GM23338 (cell line): Measurements from ENCODE around the gene TAP1. TPM values are rescaled to one million over a fixed set of nuclear protein-coding genes. Genes with fewer than 3 reads are reported as not detected.

Source experiments
- ATAC-seq: fragments of 200-7000 bp; cut with Tn5 transposase; 3 replicates; pipeline ENCODE4 v1.9.1; 2020
- DNase-seq: peaks from one replicate; pipeline ENCODE4 v3.0.0-alpha.2; 2015; ENCODE audit warnings: low spot score
- H2AFZ ChIP-seq: fragments of 200-600 bp; sonication (generic); 2 replicates; pipeline ENCODE4 v1.8.0; 2016; ENCODE audit warnings: antibody characterized with exemption, mild to moderate bottlenecking, moderate library complexity
- H3F3A ChIP-seq: fragments of 200-600 bp; sonication (generic); replicated peaks from 2 replicates; pipeline ENCODE4 v1.8.0; 2017; ENCODE audit warnings: antibody characterized with exemption, mixed run types, low read depth
- H3K27ac ChIP-seq: fragments of 200-600 bp; sonication (generic); 2 replicates; pipeline ENCODE4 v1.6.1; 2016; ENCODE audit warnings: low read depth
- H3K27me3 ChIP-seq: fragments of 200-600 bp; sonication (generic); 2 replicates; pipeline ENCODE4 v1.8.0; 2016; ENCODE audit warnings: mild to moderate bottlenecking, mixed run types, moderate library complexity; ENCODE audit not compliant: insufficient read depth
- H3K36me3 ChIP-seq: fragments of 200-600 bp; sonication (generic); 2 replicates; pipeline ENCODE4 v1.8.0; 2016; ENCODE audit warnings: mild to moderate bottlenecking; ENCODE audit not compliant: insufficient read depth
- H3K4me1 ChIP-seq: fragments of 200-600 bp; sonication (generic); 2 replicates; pipeline ENCODE4 v1.8.0; 2016; ENCODE audit warnings: mild to moderate bottlenecking, moderate library complexity; ENCODE audit not compliant: insufficient read depth
- H3K4me2 ChIP-seq: fragments of 200-600 bp; sonication (generic); 2 replicates; pipeline ENCODE4 v1.7.1; 2017; ENCODE audit warnings: mixed run types
- H3K4me3 ChIP-seq: fragments of 200-600 bp; sonication (generic); 2 replicates; pipeline ENCODE4 v1.6.1; 2016; ENCODE audit warnings: mixed run types
- H3K79me2 ChIP-seq: fragments of 200-600 bp; sonication (generic); replicated peaks from 2 replicates; pipeline ENCODE4 v1.8.0; 2017; ENCODE audit warnings: mild to moderate bottlenecking; ENCODE audit not compliant: insufficient read depth
- H3K9me2 ChIP-seq: fragments of 200-600 bp; sonication (generic); 2 replicates; pipeline ENCODE4 v1.8.0; 2017; ENCODE audit not compliant: insufficient read depth
- H4K20me1 ChIP-seq: fragments of 200-600 bp; sonication (generic); replicated peaks from 2 replicates; pipeline ENCODE4 v1.8.0; 2017; ENCODE audit warnings: mild to moderate bottlenecking; ENCODE audit not compliant: insufficient read depth
- H3K27ac Mint-ChIP-seq: 2 replicates; pipeline ENCODE4 v1.8.0; 2020; ENCODE audit warnings: inconsistent platforms, mild to moderate bottlenecking, moderate library complexity, mixed read lengths
- H3K27me3 Mint-ChIP-seq: 3 replicates; pipeline ENCODE4 v1.8.0; 2022; ENCODE audit warnings: low read depth, mild to moderate bottlenecking, moderate library complexity, mixed read lengths, inconsistent platforms; ENCODE audit not compliant: insufficient read depth, poor library complexity
- H3K36me3 Mint-ChIP-seq: 3 replicates; pipeline ENCODE4 v1.8.0; 2021; ENCODE audit warnings: low read depth, mild to moderate bottlenecking, inconsistent platforms, moderate library complexity, mixed read lengths
- H3K4me1 Mint-ChIP-seq: 3 replicates; pipeline ENCODE4 v1.8.0; 2020; ENCODE audit warnings: mild to moderate bottlenecking, inconsistent platforms, mixed read lengths
- H3K4me3 Mint-ChIP-seq: 3 replicates; pipeline ENCODE4 v1.8.0; 2021; ENCODE audit warnings: moderate library complexity, mild to moderate bottlenecking, inconsistent platforms, mixed read lengths
- H3K9me3 Mint-ChIP-seq: 3 replicates; pipeline ENCODE4 v1.8.0; 2020; ENCODE audit warnings: moderate library complexity, mild to moderate bottlenecking, inconsistent platforms, mixed read lengths
- ETS1 ChIP-seq: IDR thresholded peaks from 2 replicates; pipeline ENCODE4 v1.6.1; 2016; ENCODE audit warnings: antibody characterized with exemption
- NANOG ChIP-seq: IDR thresholded peaks from 2 replicates; pipeline ENCODE4 v1.6.1; 2016; ENCODE audit warnings: antibody characterized with exemption, borderline replicate concordance
- ZNF114 ChIP-seq: fragments of 250-450 bp; sonication (Bioruptor Pico); IDR thresholded peaks from 2 replicates; pipeline ENCODE4 v1.5.0; 2020; ENCODE audit warnings: mild to moderate bottlenecking, moderate library complexity
- ZNF331 ChIP-seq: fragments of 250-450 bp; sonication (Bioruptor Pico); IDR thresholded peaks from 2 replicates; pipeline ENCODE4 v1.5.0; 2020; ENCODE audit warnings: low read depth, mild to moderate bottlenecking, moderate library complexity
- polyA plus RNA-seq: library from polyadenylated mRNA; unstranded; fragments of >200 nt; fragmentation: Nextera tagmentation; extraction: Ambion mirVana; gene quantifications from 2 replicates; pipeline ENCODE4 v1.2.1, GENCODE V29; 2016
- total RNA-seq: library from RNA; depleted of rRNA; stranded (reverse); fragments of >200 nt; shearing (Covaris generic); gene quantifications from 2 replicates; pipeline ENCODE4 v1.2.3, GENCODE V29; 2014
- TF ChIP-seq, protein P1 (sequence below): fragments of 250-450 bp; sonication (Bioruptor Pico); IDR thresholded peaks from 2 replicates; pipeline ENCODE4 v1.5.0; 2020; ENCODE audit warnings: mild to moderate bottlenecking, moderate library complexity

The TAP1 gene
- total and polyA plus RNA-seq, 2 experiments from 2014 or later = 13.8 to 22.0 TPM

DNA sequence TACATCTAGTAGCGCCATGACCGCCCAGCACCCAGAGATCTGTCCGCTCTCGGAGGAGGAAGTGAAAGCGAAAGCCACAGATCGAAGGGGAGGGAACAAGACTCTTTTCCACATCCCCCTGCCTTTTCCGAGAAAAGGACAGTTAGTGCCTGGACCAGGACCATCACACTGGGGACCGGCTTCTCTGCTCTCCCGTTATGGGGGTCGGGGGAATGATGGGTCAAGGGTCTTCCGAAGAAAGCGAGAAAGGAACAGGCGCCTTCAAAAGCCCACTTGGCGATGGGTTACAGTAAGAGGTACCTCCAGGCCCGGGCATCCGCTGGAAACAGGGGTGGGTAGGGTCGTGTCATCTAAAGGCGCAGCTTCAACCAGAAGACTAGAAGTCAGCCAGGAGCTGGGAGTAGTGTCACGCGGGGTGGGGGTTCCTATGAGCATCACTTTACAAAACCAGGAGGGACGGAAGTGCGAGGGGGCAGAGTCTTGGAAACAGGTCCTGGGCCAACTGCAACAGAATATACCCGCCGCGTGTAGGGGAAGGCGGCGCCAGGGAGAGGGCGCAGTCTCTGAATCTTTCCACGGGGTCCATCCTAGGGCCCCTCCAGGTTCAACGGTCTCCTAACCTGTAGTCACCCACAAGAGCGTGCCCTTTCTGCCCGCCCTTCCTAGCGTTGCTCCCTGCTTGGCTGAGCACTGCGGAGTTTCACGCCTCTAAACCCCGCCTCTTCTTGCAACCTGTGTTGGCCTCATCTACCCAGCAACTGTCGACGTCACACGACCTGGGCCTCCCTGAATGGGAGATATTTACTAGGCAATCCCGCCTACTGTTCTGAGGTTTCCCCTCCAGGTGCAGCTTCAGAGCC lies 9.3 kb downstream of the TAP1 start, which contains the start of gene PSMB8 (continued):
- TF ChIP-seq, protein P1, sequence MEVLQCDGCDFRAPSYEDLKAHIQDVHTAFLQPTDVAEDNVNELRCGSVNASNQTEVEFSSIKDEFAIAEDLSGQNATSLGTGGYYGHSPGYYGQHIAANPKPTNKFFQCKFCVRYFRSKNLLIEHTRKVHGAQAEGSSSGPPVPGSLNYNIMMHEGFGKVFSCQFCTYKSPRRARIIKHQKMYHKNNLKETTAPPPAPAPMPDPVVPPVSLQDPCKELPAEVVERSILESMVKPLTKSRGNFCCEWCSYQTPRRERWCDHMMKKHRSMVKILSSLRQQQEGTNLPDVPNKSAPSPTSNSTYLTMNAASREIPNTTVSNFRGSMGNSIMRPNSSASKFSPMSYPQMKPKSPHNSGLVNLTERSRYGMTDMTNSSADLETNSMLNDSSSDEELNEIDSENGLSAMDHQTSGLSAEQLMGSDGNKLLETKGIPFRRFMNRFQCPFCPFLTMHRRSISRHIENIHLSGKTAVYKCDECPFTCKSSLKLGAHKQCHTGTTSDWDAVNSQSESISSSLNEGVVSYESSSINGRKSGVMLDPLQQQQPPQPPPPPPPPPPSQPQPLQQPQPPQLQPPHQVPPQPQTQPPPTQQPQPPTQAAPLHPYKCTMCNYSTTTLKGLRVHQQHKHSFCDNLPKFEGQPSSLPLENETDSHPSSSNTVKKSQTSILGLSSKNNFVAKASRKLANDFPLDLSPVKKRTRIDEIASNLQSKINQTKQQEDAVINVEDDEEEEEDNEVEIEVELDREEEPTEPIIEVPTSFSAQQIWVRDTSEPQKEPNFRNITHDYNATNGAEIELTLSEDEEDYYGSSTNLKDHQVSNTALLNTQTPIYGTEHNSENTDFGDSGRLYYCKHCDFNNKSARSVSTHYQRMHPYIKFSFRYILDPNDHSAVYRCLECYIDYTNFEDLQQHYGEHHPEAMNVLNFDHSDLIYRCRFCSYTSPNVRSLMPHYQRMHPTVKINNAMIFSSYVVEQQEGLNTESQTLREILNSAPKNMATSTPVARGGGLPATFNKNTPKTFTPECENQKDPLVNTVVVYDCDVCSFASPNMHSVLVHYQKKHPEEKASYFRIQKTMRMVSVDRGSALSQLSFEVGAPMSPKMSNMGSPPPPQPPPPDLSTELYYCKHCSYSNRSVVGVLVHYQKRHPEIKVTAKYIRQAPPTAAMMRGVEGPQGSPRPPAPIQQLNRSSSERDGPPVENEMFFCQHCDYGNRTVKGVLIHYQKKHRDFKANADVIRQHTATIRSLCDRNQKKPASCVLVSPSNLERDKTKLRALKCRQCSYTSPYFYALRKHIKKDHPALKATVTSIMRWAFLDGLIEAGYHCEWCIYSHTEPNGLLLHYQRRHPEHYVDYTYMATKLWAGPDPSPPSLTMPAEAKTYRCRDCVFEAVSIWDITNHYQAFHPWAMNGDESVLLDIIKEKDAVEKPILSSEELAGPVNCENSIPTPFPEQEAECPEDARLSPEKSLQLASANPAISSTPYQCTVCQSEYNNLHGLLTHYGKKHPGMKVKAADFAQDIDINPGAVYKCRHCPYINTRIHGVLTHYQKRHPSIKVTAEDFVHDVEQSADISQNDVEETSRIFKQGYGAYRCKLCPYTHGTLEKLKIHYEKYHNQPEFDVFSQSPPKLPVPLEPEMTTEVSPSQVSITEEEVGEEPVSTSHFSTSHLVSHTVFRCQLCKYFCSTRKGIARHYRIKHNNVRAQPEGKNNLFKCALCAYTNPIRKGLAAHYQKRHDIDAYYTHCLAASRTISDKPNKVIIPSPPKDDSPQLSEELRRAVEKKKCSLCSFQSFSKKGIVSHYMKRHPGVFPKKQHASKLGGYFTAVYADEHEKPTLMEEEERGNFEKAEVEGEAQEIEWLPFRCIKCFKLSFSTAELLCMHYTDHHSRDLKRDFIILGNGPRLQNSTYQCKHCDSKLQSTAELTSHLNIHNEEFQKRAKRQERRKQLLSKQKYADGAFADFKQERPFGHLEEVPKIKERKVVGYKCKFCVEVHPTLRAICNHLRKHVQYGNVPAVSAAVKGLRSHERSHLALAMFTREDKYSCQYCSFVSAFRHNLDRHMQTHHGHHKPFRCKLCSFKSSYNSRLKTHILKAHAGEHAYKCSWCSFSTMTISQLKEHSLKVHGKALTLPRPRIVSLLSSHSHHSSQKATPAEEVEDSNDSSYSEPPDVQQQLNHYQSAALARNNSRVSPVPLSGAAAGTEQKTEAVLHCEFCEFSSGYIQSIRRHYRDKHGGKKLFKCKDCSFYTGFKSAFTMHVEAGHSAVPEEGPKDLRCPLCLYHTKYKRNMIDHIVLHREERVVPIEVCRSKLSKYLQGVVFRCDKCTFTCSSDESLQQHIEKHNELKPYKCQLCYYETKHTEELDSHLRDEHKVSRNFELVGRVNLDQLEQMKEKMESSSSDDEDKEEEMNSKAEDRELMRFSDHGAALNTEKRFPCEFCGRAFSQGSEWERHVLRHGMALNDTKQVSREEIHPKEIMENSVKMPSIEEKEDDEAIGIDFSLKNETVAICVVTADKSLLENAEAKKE = no peak

GRCh38 chr6:32843331-32843978 lies 10.0 kb downstream of the TAP1 start:
- Histone ChIP-seq H3K4me3 (peak overlapping the region; percentile 98), H2AFZ (peak overlapping the region; percentile 99), H3K36me3 (peaks cover 6% of the 10 kb centered on the region; the same call in 1 of the 2 replicates), H4K20me1 (no peaks in the 10 kb centered on the region), H3K27ac (no peak overlapping the region), H3F3A (no peaks in the 10 kb centered on the region), H3K79me2 (no peaks in the 10 kb centered on the region), H3K9me2 (no peaks in the 10 kb centered on the region), H3K27me3 (peaks cover 15% of the 10 kb centered on the region), H3K4me1 (peaks cover 7% of the 10 kb centered on the region), H3K4me2 (peak overlapping the region; percentile 99)
- DNase-seq (no peak), ATAC-seq (peak; percentile 38)
- peaks cover 15% of the 10 kb centered on the region for H3K27me3 Mint-ChIP-seq
- H3K36me3 Mint-ChIP-seq = peaks cover 23% of the 10 kb centered on the region; the same call in 2 of the 3 replicates
- H3K27ac Mint-ChIP-seq = no peak overlapping the region; the same call in 1 of the 2 replicates
- no peaks in the 10 kb centered on the region for H3K9me3 Mint-ChIP-seq
- peak overlapping the region; percentile 92 for H3K4me3 Mint-ChIP-seq
- H3K4me1 Mint-ChIP-seq = peaks cover 13% of the 10 kb centered on the region
- TF ChIP-seq ETS1 (no peak), NANOG (no peak), ZNF114 (no peak), ZNF331 (no peak)
- TF ChIP-seq, protein P1 = no peak
